ENCODE measurements around the gene HS3ST1.
"Not testable (repeated sequence)": the region's sequence is repeated elsewhere in the genome, so short reads cannot be mapped to it uniquely, and the experiment has no call there.

Gene HS3ST1

DNA sequence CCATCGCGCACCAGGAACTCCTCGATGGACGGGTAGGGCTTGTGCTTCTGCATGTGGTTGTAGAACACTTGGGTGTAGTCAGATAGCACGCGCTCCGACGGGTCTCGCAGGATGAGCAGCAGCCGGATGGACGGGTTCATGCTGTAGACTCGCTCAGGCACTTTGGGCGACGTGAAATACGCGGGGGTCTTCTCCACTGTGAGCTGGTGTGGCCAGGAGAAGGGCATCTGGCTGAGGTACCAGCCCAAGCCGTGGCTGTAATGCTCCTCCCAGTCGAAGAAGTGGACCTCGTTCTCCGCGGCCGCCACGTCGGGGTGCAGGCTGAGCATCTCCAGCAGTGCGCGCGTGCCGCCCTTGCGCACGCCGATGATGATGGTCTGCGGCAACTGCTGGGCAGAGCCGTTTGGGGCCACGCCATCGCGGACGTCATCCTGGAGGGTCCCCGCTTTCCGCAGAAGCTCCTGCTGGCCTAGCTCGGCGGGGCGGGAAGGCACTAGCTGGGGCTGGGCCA is 29.2 kb downstream of the HS3ST1 start:
- DNase-seq (ENCODE audit: low read depth), result no peak

DNA sequence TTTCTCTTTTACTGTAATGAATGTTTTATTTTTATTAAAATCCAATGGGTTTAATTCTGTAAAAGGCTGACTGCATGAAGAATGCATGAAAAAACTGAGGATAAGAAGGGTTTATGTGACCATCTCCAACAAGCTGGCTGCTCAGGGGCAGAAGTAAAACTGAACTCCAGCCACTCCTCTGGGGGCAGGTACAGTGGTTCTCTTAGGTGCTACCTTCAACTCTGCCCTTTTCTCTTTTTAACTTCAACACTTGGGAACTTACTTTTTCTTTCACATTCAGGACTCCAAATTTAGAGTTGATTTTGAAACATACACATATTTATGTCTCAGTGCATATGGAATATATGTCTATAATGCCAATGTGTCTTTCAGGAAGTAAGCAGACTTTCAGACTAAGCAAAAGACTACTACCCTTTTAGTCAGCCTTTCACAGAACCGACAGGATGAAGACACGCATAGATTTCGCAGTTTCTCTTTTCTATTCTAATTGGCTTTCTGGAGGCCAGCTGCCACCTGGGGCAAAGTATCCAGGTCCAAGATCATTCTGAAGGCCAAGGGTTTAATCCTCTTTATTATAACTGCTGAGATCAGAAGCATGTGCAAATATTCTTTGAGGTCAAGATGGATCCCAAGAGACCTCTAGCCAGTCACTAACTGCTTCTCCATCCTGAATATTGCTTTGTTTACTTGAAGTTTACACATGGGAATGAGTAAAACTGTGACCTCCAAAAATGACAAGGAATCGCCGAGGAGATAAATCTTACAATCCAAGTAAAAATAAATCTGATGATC is 30.7 kb downstream of the HS3ST1 start:
- DNase-seq (ENCODE audit: low read depth), result no peak

DNA sequence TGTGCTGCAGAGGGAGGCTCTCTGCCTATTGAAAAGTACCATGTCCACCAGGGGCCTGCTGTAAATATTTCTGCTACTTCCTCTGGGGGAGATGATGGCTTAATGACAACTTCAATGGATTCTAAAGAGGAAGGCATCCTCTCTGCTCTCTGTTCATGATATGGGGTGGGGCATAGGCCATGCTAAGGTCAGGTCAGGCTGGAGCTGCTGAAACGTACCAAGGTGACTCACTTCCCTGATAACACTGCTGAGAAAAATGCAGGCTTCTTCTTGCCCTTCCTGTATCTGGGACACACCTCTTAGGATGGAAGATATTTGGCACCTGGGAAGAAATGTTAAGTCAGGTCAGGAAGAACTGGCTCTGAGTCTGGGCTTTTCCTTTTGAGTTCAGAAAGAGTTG is 31.5 kb downstream of the HS3ST1 start:
- DNase-seq (ENCODE audit: low read depth), result no peak

DNA sequence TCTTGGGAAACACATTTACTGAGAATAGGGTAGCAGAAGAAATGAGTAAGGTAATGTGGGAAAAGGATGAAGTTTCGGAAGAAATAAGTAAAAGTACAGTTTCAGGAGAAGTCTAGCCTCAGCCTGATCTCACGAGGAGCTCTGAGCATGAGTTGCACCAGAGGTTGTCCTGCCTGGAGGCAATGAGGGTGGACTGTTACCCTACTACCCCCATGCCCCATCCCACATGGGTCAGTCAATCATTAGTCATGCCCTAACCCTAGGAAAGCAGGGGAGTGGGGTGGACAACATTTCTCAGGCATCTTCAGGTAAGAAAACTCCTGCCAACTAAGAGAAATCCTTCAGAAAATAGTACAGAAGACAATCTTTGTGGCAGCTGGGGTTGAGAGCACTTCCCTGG is 35.1 kb downstream of the HS3ST1 start:
- DNase-seq (ENCODE audit: low read depth), result no peak

DNA sequence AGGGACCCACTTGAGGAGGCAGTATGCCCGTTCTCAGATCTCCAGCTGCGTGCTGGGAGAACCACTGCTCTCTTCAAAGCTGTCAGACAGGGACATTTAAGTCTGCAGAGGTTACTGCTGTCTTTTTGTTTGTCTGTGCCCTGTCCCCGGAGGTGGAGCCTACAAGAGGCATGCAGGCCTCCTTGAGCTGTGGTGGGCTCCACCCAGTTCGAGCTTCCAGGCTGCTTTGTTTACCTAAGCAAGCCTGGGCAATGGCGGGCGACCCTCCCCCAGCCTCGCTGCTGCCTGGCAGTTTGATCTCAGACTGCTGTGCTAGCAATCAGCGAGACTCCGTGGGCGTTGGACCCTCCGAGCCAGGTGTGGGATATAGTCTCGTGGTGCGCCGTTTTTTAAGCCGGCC is 44.6 kb downstream of the HS3ST1 start:
- DNase-seq (ENCODE audit: low read depth), result not testable (repeated sequence)

DNA sequence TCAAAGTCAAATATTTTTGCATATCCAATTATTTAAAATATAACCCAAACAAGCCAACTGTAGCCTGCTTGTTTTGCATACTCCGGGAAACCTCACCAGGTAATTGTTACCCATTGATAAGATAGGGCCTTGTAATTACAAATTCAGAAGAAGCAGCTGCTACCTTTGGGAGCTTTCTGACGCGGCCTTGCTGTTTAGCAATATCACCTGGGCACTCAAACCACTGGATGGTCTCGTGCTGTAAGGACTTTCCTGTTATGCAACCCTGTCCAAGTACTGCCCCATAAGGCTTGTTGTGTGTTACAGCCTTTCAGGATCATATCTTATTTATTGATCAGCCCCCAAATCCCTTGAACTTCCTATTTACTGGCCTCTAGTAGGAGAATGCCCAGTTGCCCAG is 52.1 kb downstream of the HS3ST1 start:
- no peak for DNase-seq (ENCODE audit: low read depth)

DNA sequence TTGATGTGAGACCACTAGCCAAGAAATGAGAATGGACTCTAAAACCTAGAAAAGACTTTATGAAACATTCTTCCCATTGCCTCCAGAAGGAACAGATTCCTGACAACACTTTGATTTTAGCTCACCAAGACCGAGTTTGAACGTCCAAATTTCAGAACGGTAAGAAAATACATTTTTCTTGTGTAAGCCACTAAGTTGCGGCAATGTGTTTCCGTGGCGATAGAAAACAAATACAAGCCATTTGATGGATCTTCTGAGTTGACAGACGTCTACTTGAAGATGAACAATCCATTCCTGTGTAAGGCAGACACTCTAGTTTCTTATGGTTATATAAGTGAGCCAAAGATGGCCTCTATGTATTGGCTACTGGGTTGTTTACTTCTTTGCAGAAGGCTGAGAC is 52.5 kb downstream of the HS3ST1 start:
- DNase-seq (ENCODE audit: low read depth), result no peak

DNA sequence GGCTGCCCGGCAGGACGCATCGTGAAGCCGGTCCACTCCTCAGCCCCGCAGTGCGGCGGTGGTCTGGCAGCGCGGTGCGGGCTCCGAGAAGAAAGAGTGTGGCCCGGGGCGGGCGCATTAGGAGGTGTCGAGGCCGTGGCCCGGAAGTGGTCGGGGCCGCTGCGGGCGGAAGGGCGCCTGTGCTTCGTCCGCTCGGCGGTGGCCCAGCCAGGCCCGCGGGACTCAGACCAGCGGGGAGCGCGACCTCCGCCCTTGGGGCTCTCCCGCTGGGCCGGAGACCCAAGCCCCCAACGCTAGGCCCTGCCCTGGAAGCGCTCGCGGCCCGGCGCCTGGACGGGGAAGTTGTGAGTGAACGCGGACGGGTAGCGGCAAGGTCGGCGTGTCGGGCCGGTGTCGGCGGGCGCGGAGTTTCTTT is 60.0 kb downstream of the HS3ST1 start:
- no peak for DNase-seq (ENCODE audit: low read depth)

DNA sequence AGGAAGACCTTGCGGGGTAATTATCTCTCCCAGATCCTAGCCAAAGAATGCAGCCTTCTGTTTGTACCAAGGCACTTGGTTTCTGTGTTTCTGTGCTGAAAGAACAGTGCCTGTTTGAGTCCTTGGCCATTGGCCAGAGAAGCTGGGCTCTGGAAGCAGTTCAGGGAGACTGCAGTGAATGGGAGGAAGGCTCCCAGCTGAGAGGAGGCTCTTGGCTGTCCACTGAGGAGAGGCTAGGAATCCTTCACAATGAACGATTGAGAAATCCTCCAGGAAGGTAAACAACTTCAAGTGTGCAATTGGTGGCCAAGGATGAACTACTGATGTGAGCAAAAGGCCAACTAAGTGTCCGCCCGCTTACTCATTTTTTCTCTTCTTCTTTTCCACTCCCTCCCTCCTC is 61.3 kb downstream of the HS3ST1 start:
- no peak for DNase-seq (ENCODE audit: low read depth)

DNA sequence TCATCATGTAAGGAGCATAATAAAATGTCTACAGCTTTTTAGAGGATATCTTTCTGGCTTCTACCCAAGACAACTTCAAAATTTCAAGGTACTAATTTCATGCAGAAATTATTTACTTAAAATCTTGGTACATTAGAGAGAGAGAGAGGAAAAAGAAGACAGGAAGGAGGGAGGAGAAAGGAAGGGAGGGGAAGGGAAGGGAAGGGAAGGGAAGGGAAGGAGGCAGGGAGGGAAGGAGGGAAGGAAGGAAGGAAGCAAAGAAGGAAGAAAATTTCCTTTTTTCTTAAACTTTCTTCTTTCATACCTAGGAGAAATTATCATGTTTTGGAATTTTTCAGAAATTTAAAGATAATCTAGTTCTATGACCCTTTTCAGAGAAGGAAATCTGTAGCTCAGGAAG is 61.8 kb downstream of the HS3ST1 start:
- DNase-seq (ENCODE audit: low read depth), result no peak

DNA sequence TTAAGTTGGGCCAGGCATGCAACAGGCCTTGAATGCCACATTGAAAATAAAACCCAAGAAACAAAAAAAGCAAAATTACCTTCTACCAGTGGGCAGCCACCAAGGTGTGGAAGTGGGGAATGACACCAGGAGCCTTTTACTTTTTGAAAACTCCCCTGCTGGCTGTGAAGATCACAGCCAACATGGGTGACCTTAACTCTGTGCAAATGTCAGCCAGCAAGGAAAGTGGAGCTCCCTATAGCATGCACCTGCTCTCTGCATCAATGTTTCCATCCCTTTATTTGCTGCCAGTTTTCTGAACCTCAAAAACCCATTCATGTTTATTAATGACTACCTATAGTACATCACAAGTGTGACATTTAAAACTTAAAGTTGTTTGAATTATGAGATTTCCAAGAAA is 63.7 kb downstream of the HS3ST1 start:
- no peak for DNase-seq (ENCODE audit: low read depth)

DNA sequence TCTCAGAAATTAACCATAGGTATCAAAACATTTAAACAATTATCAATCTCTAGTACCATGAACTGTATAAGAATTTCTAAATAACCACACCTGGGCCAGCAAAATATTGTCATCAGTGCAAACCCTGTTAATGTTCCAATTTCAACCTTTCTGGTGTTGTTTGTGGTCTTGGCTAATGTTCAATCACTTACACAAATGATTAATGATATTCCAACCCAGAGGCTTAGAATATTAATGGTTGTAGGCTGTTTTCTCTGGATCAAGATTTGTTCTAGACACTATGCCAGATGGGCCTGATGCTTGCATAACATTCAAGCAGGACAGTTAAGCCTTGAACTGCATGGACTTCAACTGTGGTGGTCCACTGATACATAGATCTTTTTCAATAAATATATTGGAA is 69.1 kb downstream of the HS3ST1 start:
- no peak for DNase-seq (ENCODE audit: low read depth)

DNA sequence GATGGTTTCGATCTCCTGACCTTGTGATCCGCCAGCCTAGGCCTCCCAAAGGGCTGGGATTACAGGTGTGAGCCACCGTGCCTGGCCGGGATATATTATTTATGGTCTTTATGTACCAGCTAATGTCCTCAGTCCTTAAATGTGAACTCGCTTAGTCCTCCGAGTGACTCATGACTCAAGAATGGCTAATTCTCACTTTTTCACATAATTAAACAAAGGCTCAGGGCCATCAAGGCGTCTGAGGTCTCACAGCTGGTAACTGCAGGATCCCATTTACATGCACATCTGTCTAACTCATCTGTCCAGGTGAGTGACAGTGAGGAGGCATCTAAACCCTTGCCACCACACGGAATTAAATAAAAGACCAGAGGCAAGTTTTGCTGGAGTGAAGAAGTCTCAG is 73.5 kb downstream of the HS3ST1 start:
- no peak for DNase-seq (ENCODE audit: low read depth)

DNA sequence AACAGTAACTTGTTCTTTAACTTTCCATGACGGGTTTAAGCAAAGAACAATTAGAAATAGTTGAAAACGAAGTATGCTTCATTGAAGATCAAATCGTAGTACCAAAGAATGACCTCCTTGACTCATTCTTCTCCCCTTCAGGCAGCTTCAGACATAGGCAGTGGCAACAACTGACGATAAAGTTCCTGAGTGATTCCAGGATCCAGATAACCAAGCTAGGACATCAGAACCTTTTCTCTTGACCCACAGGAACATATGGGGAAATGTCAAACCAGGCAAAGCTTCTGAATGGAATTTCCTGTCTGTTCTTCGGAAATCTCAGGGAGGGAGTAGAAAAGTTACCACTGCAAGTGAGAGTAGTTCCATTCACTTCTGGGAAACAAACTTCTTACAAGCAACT is 74.2 kb downstream of the HS3ST1 start:
- DNase-seq (ENCODE audit: low read depth), result no peak

DNA sequence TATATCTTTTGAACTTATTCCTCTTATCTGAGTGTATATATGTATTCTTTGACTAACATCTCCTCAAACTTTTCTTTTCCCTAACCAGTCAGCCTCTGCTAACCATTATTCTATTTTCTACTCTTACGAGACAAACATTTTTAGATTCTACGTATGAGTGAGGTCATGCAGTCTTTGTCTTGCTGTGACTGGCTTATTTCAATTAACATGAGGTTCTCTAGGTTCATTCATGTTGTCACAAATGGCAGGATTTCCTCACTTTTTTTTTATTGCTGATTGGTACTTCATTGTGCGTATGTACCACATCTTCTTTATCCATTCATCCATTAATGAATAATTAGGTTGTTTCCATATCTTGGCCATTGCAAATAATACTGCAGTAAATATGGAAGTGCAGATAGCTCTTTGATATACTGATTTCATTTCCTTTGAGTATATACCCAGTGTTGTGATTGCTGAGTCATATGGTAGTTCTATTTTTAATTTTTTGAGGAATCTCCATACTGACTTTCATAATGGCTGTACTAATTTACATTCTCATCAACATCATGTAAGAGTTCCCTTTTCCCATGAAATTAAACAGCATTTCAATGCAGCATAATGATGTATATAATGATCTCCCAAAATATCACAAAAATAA is 80.1 kb downstream of the HS3ST1 start:
- no peak for DNase-seq (ENCODE audit: low read depth)

DNA sequence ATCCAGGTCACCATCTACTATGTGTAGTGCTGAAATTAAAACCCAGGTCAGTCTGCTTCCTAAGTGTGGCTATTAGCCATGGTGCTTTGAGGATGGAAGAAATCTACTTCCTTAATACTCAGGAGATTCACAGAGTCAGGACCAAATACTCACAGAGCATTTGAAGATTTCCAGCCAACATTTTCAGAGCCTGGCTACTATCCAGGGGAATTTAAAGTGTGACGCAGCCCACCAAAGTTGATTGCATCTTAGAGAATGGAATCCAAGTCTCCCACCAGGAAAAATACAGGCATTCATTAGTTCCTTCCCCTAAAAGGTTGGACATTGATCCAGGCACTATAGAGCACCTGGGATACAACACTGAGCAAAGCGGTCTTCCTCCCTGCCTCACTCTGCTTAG is 83.8 kb downstream of the HS3ST1 start:
- DNase-seq (ENCODE audit: low read depth), result no peak

DNA sequence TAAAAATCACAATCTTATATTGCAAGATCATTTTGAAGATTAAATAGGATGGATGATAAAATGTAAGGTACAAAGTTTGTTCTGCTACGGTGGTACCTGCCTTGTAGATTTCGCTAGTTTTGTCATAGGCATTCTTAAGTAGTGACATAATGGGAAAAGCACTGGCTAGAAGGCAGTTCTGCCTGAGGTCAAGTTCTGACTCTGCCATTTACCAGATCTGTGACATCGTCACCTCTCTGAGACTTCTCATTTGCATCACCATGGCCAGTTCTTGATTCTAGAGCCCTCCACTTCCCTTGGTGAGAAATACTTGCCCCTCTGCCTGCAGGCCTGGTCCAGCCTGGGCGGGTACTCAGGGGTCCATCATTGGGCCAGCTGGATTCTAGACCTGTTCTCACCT is 85.2 kb downstream of the HS3ST1 start:
- no peak for DNase-seq (ENCODE audit: low read depth)

All from stimulated activated CD8-positive, alpha-beta memory T cell treated with anti-CD3 and anti-CD28 coated beads, Interleukin-12 subunit alpha, Interleukin-12 subunit beta, amount 100 ng/mL, for 4 hours (primary cell).